Measurements from ENCODE around the gene DTNB. TPM values are rescaled to one million over a fixed set of nuclear protein-coding genes. Genes with fewer than 3 reads are reported as not detected.
"Not testable (repeated sequence)": the region's sequence is repeated elsewhere in the genome, so short reads cannot be mapped to it uniquely, and the experiment has no call there.

The DTNB gene
- total RNA-seq: 3.7 and 4.2 TPM in 2 replicates

GRCh38 chr2:25673300-25674076, at the start of gene DTNB:
Gene DTNB (minus strand): TSS chr2:25673577. CDS start chr2:25652660, 20,917 bp downstream.
- peak; percentile 62 to 78 for DNase-seq (ENCODE audit: low read depth in 2 of 2)

DNA sequence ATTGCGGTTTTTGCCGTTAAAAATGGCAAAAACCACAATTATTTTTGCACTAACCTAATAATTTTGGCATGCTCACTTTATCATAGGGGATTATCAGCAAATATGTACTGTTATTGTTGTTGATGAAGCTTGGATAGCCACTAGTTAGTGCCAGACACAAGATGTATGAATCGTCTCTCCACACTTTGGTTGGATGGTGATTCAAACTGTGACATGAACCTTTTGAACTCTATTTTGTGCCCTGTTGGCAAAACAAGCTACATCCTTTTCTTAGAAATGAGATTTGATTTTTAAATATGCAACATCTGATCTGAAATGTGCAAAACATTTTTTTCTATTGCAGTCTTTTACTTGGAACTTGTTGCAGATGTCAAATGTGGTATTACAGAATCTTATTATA, 48.8 kb upstream of the DTNB start:
- no peak for DNase-seq (ENCODE audit: low read depth in 2 of 2)

DNA sequence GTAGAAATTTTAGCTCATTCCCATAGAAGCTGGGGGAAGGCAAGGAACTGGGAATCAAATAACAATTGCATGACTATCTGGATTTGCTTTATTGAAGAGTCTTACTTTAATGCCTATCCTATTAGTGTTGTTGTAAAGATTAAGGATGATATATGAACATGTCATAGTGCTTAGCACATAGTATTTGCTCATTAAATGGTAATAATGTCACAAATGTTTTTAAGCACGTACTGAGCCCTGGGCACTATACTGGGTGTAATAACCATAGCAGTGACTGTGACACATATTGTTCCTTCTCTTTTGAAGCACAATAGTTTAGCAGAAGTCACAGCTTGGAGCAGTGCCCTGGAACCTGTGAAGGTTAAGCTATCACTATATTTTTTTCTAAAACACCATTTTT, 47.2 kb upstream of the DTNB start:
- DNase-seq (ENCODE audit: low read depth in 2 of 2): no peak

DNA sequence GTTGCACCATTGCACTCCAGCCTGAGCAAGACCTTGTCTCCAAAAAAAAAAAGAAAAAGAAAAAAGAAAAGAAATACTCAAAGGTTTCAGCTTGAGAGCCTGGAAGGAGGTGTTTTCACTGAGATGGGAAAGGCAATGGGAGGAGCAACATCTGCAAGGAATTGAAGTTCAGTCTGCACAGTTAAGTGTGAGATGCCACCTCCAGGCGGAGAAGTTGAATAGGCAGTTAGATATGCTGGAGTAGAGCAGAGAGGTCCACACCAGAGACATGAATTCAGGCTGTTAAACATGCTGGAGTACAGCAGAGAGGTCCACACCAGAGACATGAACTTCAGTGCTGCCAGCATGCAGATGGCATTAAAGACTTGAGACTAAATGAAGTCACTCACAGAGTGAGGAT, 41.4 kb upstream of the DTNB start:
- no peak for DNase-seq (ENCODE audit: low read depth in 2 of 2)

DNA sequence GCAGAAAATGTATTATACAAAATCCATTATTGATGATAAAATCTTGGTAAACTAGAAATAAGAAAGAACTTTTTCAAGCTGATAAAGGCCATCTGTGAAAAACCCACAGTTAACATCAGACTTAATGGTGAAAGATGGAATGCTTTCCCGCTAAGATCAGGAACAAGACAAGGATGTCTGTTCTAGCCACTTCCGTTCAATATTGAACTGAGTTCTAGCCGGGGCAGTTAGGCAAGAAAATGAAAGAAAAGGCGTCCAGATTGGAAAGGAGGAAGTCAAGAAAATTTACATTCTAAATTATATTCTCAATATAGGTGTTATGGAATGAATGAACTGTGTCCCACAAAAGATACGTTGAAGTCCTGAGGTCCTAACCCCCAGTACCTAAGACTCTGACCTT, 39.1 kb upstream of the DTNB start:
- no peak for DNase-seq (ENCODE audit: low read depth in 2 of 2)

DNA sequence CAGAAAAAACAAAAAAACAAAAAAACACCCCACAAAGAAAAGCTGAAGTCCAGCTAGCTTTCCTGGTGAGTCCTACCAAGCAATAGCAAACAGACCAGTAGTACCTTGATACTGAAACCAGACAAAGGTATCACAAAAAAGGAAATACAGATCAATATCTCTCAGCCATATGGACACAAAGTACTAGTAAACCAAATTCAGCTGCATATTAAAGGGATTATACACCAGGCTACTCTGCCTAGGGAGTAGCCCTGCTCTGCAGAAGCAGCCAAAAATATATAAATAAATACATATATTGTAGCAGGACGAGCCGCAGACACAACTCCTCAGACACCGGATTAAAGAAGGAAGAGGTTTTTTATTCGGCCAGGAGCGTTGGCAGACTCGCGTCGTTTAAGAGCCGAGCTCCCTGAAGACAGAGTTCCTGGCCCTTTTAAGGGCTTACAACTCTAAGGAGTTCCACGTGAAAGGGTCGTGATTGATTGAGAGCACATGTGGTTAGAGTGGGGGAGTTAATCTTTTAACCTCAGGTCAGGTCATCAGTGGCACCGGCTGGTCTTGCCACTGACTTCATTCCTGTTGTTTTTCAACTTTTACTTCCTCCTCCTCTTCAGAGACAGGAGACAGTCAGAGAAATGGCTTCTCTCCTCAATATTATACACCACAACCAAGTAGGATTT, 38.4 kb upstream of the DTNB start:
- no peak for DNase-seq (ENCODE audit: low read depth in 2 of 2)

GRCh38 chr2:25710750-25711149, 37.4 kb upstream of the DTNB start:
- no peak for DNase-seq (ENCODE audit: low read depth in 2 of 2)

- no peak for DNase-seq (ENCODE audit: low read depth in 2 of 2)
Observed at GRCh38 chr2:25709349-25709748, 36.0 kb upstream of the DTNB start.

- no peak for DNase-seq (ENCODE audit: low read depth in 2 of 2)
Observed at GRCh38 chr2:25707927-25708590, 34.7 kb upstream of the DTNB start.

- DNase-seq (ENCODE audit: low read depth in 2 of 2): not testable (repeated sequence)
Observed at GRCh38 chr2:25705575-25705974, 32.2 kb upstream of the DTNB start.

DNA sequence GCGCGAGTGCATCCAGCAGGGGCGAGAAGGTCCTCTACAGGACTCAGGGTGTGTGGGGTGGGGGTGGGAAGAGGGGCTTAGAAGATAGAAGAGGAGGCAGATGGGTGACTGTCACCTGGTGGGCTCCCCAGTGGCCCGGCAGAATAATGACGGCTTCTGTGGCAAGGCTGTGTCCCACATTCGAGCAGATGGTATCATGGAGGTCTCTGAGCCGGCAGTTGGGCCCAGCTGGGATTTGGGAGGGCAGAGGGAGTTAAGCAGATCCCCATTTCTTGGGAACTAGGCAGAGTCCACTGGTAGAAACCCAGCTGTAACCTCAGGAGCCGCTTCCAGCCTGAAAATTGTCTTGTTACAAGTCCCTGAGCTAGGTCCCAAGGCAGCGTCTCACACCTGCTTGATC, 28.4 kb upstream of the DTNB start:
- no peak for DNase-seq (ENCODE audit: low read depth in 2 of 2)

- peak; percentile 46 to 56 for DNase-seq (ENCODE audit: low read depth in 2 of 2)
Observed at GRCh38 chr2:25700221-25700660, 26.9 kb upstream of the DTNB start.

GRCh38 chr2:25699216-25699615, 25.8 kb upstream of the DTNB start:
- DNase-seq (ENCODE audit: low read depth in 2 of 2): no peak

DNA sequence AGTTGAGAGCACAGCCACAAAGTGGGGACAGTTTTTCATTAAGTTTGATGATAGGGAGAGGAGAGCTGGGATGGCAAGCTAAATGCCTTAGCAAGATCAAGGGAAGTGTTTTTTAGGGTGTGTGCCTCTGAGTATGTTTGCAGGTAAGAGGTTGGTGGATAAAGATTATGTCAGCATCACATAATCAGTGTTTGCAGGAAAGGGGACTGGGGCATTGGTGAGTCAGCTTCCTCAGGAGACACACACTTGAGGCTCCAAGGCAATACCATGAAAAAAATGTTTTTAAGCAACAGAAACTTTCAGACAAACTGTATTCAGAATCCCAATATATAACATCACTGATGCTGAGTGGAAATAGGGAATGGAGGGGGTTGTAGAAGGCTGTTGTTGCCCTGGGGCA, 25.4 kb upstream of the DTNB start:
- peak in 1 of 2 donors; percentile 63 for DNase-seq (ENCODE audit: low read depth in 2 of 2)

DNA sequence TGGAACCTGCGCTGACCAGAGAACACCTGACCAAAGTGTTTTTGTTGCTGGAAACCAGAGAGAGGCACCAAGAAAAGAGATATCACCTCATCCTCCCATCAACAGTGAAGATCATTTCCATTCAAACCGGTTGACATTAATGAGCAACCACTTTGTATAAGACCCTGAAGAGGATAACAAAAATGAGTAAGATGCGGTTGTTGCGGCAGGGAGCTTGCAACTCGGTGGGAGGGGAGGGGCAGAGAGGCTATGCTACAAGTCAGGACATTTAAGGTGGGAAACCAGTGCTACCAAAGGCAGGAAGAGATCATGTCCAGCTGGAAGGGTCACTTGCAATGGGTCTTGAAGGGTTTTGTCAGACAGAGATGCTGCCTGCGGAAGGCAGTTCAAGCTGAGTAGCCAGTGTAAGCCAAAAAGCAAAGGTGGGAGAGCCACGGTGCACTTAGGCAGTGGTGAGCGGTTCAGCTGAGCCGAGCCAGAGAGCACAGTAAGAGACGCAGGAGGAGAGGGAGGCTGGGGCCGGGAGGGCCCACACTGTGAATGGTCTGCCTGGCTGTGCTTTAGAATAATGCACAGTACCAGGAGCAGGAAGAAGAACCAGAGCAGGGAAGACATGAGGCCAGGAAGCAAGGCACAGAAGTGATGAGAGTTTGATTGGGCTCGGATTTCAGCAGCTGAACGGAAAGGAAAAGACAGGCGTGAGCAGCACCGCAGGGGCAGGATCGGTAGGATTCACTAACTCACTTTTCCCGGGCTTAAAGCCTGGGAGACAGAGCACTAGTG, 24.4 kb upstream of the DTNB start:
- DNase-seq (ENCODE audit: low read depth in 2 of 2): peak in 1 of 2 donors; percentile 11

GRCh38 chr2:25692737-25693445, 19.5 kb upstream of the DTNB start:
- DNase-seq (ENCODE audit: low read depth in 2 of 2): no peak

GRCh38 chr2:25692143-25692542, 18.8 kb upstream of the DTNB start:
- peak in 1 of 2 donors; percentile 27 for DNase-seq (ENCODE audit: low read depth in 2 of 2)

GRCh38 chr2:25690058-25690457, 16.7 kb upstream of the DTNB start:
- no peak for DNase-seq (ENCODE audit: low read depth in 2 of 2)

DNA sequence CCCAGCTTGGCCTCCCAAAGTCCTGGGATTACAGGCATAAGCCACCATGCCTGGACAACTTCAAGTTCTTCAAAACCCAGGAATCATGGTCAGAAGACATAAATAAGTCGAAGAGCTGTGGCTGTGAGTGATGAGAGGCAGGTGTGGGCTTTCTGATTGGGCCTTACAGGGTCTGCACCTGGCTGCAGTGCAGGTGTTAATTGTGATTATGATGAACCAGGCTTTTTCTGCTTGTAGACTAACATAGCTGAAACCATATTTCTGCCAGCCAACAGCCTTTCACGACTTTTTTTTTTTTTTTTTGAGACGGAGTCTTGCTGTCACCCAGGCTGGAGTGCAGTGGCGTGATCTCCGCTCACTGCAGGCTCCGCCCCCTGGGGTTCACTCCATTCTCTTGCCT, 14.9 kb upstream of the DTNB start:
- no peak for DNase-seq (ENCODE audit: low read depth in 2 of 2)

- no peak for DNase-seq (ENCODE audit: low read depth in 2 of 2)
Observed at GRCh38 chr2:25685741-25686140, 12.4 kb upstream of the DTNB start.

Data from lung microvascular endothelial cell (primary cell).